GM18907 (cell line): ENCODE results near the gene UTS2.

Experiments used
- ATAC-seq: cut with Tn5 transposase; IDR thresholded peaks from one replicate; pipeline ENCODE4 v1.9.1; 2021; ENCODE audit warnings: mild to moderate bottlenecking, moderate library complexity; ENCODE audit not compliant: unreplicated experiment

The UTS2 gene, protein sequence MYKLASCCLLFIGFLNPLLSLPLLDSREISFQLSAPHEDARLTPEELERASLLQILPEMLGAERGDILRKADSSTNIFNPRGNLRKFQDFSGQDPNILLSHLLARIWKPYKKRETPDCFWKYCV

DNA sequence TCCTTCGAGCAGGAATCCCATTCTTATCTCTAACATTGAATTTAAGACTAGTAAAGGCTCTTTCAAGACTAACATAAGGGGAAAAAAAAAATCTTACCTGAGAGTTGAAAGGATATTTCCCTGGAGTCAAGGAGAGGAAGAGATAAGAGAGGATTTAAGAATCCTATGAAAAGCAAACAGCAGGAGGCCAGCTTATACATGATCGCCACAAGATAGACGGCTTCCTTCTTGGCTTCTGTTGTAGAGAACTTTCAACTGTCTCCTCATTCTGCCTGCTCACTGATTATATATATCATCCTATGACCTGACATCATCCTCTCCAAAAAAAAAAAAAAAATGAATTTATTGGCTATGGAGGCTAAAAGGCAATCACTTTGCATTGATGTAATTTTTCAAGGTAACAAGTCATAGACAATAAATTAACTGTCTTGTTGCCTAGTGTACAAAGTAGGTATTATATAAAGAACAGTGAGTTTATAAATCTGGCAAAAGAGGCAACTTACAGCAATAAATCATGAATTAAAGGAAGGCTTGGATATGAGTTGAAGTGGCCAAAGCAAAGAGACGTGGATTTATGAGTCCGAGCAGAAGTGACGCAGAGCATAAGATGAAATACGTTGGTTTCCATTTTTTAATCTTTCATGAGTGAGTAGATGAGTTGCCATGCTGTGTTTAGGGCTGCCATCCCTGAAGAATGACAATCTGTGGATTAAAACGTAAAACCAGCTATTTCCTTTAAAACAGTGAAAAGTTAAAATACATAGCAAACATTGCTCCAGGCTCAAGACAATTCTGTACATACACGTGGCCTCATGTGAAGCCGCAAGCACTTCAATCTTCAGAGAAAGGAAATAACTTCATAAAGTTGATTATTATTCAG, at the start of gene UTS2:
TSS of gene UTS2 (minus strand) at position 262 of the 880 bp plus-strand sequence. CDS start at position 200, 62 bp downstream.
- no peak for ATAC-seq

DNA sequence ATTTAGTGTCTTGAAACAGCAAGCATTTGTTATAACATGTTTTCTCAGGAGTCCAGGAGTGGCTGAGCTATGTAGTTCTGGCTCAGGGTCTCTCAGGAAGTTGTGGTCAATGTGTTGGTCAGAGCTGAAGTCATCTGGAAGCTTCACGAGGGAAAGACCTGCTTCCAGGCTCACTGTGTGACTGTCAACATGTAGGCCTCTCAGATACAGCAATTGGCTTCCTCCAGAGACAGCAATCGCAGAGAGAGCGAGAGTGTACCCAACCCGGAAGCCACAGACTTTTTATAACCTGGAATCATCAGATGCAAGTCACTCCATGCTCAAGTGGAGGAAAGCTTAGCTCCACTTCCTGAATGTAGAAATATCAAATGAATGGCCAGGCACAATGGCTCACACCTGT, 46.9 kb upstream of the UTS2 start:
- ATAC-seq = no peak

DNA sequence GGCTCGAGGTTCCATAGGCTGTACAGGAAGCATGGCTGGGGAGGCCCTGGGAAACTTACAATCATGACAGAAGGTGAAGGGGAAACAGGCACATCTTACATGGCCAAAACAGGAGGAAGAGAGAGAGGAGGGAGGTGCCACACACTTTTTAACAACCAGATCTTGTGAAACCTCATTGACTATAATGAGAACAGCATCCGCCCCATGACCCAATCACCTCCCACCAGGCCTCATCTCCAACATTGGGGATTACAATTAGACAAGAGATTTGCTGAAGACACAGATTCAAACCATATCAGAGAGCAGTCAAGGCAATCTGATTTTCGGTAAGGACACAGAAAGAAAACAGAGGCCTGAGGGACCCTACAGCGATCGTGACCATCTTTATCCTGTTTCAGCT, 46.1 kb upstream of the UTS2 start:
- no peak for ATAC-seq

GRCh38 chr1:7896994-7897393, 44.1 kb upstream of the UTS2 start:
- ATAC-seq = no peak

DNA sequence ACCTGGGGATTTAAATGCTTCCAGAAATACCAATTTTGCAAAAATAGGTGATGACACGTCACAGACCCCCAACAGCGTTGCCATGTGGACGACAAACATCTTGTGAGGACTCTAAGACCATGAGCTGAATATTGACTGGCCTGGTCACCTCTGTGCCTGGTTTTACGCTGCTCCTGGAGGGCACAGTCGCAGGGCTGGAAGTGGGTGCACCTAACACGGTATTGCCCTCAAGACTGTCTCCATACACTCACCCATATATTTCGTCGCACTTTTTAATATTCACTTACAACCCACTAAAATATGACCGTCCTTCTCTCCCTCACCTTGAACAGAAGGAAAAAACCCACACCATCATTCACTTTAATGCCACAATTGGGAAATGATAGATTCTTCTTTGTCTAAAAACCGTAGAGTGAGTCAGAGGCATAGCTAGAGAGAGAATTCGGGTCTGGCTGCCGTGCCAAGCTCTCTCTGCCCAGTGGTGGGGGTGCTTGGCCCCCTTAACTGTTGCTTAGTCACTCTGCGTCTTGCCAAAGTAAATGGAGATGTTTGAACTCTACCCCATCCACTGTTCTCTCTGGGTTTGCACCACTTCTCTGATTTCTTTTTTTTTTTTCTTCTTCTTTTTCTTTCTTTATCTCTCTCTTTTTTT, 40.8 kb upstream of the UTS2 start:
- ATAC-seq = no peak

GRCh38 chr1:7891804-7892203, 38.9 kb upstream of the UTS2 start:
- ATAC-seq = no peak

DNA sequence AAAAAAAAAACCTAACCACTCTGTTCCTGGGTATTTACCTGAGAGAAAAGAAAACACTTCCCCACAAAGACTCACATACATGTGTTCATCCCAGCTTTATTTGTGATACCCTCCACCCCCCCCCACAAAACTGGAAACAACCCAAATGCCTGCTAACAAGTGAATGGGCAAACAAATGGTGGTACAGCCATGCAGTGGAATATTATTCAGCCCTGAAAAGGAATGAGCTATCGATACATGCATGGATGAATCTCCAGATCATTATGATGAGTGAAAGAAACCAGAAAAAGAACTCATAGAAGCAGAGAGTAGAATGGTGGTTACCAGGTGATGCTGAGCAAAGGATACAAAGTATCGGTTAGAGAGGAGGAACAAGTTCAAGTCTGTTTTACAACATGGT, 38.0 kb upstream of the UTS2 start:
- ATAC-seq = no peak

GRCh38 chr1:7888248-7889081, 35.6 kb upstream of the UTS2 start:
- ATAC-seq = no peak

GRCh38 chr1:7886405-7886745, 33.5 kb upstream of the UTS2 start:
- ATAC-seq = no peak

DNA sequence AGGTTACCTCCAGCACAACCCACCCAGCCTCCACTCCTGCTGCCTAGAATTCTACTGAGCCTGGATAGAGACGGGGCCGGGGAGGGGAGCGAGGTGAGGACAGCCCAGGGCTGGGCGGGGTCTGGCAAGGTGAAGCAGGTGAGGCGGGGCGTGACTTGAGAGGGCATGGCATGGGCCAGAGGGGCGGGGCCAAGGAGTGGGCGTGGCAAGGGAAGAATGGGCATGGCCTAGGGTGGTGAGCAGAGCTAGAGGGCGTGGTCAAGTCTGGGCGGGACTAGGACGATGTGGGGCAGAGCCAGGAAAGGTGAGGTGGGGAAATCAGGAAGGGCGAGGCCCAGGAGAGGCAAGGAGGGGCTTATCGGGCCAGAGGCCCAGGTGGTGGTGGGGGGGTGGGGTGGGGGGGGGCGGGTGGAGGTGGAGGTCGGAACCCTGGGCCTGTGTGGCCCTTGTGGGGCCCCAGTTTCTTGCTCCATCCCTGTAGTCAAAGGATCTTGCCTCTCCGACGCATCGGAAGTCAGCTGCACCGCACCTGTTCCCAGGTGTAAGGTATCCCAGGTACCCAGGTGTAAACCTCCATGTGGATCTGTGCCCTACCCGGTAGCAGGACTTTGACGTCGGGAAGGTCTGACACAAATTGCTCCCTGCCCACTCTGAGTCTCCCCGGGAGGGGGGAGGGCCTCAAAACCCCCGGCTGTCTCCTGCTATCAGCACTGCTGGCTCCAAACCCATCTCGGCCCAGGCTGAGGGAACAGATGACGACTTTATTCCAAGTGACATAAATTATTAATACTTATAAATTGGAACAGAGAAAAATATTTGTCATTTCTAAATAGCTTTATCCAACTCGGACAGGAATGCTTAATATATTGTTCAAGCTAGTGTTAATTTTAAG, 32.9 kb upstream of the UTS2 start:
- ATAC-seq = no peak

DNA sequence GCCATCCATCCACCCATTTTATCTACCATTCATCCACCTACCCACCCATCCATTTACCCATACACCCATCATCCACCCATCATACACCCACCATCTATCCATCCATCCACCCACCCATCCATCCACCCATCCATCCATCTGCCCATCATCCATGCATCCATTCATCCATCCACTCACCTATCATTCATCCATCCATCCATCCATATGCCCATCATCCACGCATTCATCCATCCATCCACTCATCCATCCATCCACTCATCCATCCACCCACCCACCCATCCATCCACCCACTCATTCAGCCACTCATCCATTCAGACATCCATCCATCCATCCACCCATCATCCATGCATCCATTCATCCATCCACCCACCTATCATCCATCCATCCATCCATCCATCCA, 31.9 kb upstream of the UTS2 start:
- no peak for ATAC-seq

DNA sequence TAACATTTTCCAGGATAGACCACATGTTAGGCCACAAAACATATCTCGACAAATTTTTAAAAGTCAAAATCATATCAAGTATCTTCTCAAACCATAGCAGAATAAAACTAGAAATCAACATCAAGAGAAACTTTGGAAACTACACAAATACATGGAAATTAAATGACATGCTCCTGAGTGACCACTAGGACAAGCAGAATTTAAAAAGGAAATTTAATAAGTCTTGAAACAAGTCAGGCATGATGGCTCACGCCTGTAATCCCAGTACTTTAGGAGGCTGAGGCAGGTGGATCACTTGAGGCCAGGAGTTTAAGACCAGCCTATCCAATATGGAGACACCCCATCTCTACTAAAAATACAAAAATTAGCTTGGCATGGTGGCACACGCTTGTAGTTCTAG, 26.4 kb upstream of the UTS2 start:
- no peak for ATAC-seq

DNA sequence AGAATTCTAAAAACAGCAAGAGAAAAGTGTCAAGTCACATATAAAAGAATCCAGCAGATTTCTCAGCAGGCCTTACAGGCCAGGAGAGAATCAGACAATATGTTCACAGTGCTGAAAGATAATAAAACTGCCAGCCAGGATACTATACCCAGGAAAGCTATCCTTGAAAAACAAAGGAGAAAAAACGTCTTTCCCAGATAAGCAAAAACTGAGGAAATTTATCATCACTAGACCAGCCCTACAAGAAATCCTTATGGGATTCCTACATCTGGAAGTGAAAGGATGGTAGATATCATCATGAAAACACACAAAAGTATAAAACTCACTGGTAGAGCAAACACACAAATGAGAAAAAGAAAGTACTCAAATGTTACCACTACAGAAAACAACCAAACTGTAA, 25.2 kb upstream of the UTS2 start:
- no peak for ATAC-seq

DNA sequence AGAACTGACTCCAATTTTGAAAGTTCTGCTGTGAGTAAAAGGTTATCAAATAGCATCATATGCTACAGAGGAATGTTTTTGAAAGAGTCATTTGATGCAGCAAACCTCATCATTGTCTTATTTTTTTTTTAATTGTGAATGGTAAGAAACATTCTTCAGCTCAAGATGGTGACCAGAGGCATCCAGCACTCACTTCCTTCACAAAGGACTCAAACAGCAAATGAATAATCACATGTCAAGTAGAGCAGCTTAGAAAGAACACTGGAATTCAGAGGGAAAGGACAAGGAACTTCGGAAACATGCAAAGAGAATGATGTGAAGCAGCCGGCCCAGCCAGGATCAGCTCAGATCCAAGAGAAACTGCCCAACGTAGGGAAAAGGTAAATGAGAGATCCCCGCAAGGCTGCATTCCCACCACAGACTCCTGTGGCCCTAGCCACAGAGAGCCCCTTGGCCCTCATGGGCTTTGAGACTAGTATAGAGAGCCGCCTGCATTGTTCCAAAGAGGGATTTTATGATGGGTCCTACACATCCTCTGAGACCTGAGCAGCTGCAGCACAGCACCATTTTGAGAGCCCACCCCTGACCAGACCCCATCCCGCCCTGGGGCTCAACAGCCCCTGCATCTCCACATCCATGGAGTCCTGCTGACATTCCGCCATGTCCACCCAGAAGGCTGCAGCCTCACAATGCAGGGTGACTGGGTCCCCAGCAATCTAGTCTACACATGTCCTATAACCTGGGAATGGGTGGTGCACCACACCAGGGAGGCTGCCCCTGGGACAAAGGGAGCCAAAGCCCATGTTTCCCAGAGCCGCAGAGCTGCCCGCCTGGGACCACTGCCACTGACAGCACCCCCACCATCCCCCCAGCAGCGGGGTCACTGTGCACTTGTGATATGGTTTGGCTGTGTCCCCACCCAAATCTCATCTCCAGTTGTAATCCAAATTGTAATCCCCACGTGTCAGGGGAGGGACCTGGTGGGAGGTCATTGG, 21.2 kb upstream of the UTS2 start:
- ATAC-seq = no peak

DNA sequence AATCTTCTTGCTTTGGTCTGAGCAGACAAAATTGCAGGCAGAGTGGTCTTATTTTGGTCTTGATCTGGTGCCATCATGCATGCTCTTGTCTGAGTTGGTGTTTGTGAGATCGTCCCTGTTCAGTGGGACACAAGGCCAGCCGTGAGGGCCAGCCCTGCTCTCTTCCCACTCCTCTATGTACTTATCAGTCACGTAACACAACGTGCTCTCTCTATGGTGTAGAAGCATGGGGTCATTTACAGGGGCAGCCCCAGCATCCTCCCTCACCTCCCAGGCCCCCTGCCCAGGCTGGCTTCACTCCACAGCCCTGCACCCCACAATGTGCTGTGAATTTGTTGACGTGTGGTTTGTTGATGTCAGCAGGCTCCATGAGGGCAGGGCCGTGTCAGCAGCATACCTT, 18.3 kb upstream of the UTS2 start:
- ATAC-seq = no peak

DNA sequence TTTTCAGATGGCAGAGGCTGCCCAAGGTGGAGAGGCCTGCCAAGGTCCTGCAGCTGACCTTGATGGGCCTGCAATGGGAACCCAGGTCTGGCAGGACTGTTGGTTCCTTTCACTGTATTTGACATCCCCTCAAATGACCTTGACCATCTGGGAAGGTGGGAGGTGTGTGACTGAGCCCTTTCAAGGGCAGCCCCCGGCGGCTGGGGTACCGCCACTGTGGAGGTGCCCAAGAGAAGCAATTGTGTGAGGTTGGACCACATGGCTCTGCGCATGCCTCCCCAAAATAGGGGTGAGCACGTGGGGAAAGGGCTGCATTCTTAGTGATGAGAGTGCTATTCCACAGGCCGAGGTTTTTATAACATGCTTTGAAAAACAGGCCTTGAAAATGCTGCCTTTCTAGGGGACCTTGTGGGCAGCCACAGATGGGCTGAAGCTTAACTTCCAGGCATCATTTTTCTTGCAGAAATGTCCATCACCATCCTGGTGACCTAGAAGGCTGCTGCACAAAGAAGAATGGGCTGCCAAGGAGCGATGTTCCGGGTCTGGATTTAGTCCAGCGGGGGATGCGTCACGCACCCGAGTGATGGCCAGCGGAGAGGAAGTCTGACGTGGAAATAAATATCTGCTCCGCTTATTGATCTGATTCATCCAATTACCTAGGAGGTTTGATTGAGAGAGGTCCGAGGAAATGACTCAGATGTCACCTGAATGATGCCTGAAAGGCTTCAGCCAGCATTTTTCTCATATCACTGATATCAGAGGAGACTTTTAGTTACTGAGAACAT, 16.5 kb upstream of the UTS2 start:
- ATAC-seq = no peak

- ATAC-seq = no peak
These were observed 15.4 kb upstream of the UTS2 start for GRCh38 chr1:7868070-7868780.

DNA sequence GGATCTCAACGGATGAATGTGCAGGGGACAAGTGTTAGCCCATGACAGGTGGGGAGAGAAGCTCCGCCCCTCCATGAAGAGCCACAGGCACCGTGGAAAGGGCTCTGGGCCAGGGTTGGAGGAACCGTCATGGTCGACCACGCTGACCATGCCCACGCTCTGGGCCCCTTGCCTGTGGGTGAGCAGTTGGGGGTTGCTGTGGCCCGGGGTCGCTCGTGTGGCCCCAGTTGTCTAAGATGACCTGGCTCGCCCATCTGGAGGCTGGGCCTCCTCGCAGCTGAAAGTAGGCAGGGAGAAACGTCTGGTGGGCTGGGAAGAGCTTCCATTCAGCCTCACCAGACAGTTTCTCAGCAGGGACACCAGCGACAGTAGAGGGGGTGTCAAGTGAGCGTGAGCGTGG, 13.1 kb upstream of the UTS2 start:
- no peak for ATAC-seq
